Measurements from ENCODE around the gene UBE2O. TPM values are rescaled to one million over a fixed set of nuclear protein-coding genes. Genes with fewer than 3 reads are reported as not detected.

The UBE2O gene
- total and polyA plus RNA-seq, 2 donors (not counting 3 experiments of a cell fraction or from before 2014, with no cell fraction given) = 13.9 to 34.1 TPM

- Histone ChIP-seq H3K4me1 (ENCODE audit: control insufficient read depth, extremely low read depth, insufficient read depth, low read length) (peaks cover 3% of the 10 kb centered on the region), H2AFZ (ENCODE audit: low read depth, low read length) (no peak overlapping the region), H3K27ac (ENCODE audit: insufficient read depth, low read depth, low read length) (no peak overlapping the region), H3K9me3 (replicated peaks; ENCODE audit: control insufficient read depth, insufficient read depth, low read length) (no peaks in the 10 kb centered on the region), H3K9me1 (replicated peaks; ENCODE audit: control insufficient read depth, extremely low read depth, insufficient read depth, low read length) (no peaks in the 10 kb centered on the region), H3K27me3 (ENCODE audit: control insufficient read depth in 2 of 2, insufficient read depth in 2 of 2, low read length in 2 of 2) (no peaks in the 10 kb centered on the region), H3K79me2 (ENCODE audit: control insufficient read depth, insufficient read depth, low read length) (no peaks in the 10 kb centered on the region), H3K4me2 (ENCODE audit: insufficient read depth, low read length) (no peak overlapping the region), H3K4me3 (replicated peaks in 1 of 3; ENCODE audit: insufficient read depth in 1 of 3, low read depth in 1 of 3, low read length in 3 of 3) (no peak overlapping the region), H3K9ac (replicated peaks; ENCODE audit: extremely low read depth, insufficient read depth, low read length) (no peak overlapping the region), H4K20me1 (replicated peaks; ENCODE audit: control insufficient read depth, extremely low read depth, insufficient read depth, low read length) (no peaks in the 10 kb centered on the region), H3K36me3 (ENCODE audit: control insufficient read depth in 2 of 2, extremely low read depth in 1 of 2, insufficient read depth in 2 of 2, low read length in 2 of 2) (peaks cover 0 to 11% of the 10 kb centered on the region in 2 experiments)
- no TSS peak for BruUV-seq (replicated peaks)
- TF ChIP-seq, protein P1, sequence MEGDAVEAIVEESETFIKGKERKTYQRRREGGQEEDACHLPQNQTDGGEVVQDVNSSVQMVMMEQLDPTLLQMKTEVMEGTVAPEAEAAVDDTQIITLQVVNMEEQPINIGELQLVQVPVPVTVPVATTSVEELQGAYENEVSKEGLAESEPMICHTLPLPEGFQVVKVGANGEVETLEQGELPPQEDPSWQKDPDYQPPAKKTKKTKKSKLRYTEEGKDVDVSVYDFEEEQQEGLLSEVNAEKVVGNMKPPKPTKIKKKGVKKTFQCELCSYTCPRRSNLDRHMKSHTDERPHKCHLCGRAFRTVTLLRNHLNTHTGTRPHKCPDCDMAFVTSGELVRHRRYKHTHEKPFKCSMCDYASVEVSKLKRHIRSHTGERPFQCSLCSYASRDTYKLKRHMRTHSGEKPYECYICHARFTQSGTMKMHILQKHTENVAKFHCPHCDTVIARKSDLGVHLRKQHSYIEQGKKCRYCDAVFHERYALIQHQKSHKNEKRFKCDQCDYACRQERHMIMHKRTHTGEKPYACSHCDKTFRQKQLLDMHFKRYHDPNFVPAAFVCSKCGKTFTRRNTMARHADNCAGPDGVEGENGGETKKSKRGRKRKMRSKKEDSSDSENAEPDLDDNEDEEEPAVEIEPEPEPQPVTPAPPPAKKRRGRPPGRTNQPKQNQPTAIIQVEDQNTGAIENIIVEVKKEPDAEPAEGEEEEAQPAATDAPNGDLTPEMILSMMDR (IDR thresholded peaks at IDR 0.05; ENCODE audit: extremely low read depth in 1 of 2, insufficient read depth in 1 of 2, low read depth in 1 of 2, low read length in 2 of 2) = peak in 1 of 2 donors; percentile 44
- no peak for TF ChIP-seq POLR2A (IDR thresholded peaks at IDR 0.05; ENCODE audit: low read depth, low read length)
- dilution Hi-C loops (cut with MboI; ENCODE audit: extremely low pct_ligation_motif_present, low sequenced_read_pairs) (no loop called here), intact Hi-C loops (cut with micrococcal nuclease) (no loop called here)
- ChIA-PET CTCF (interaction anchor here (0.6 to 1.4 kb wide), 3 partner anchors 26 to 61 kb away, joined by 3 to 4 read pairs (median 3); no protein-coding TSS in a partner anchor), POLR2A (no interaction called here)
- DNase-seq (ENCODE audit: low read depth, low spot score) (no peak), FAIRE-seq (peak; percentile 53)
These were observed 20.6 kb upstream of the UBE2O start for GRCh38 chr17:76473541-76473985.

DNA sequence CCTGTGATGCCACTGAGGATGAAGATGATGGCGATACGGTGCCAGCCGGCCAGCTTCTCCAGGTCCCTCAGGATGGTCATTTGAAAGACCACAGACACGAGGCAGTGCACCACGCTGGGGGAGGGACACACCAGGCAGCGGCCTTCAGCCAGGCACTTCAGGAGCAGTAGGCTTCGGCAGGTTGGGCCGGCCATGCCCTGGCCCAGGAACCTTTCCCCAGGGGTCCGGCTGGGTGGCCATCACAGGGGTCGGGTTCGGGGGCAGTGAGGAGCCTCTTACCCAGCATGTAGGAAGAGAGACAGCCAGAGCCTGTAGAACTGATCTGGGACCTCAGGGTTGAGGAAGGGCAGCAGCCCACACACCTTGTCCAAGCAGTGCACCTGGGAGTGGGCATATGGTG, 19.8 kb upstream of the UBE2O start:
- dilution Hi-C loops (cut with MboI; ENCODE audit: extremely low pct_ligation_motif_present, low sequenced_read_pairs) = no loop called here
- no peaks in the 10 kb centered on the region for H3K27me3 ChIP-seq (ENCODE audit: control insufficient read depth in 2 of 2, insufficient read depth in 2 of 2, low read length in 2 of 2)
- H3K9me1 ChIP-seq (replicated peaks; ENCODE audit: control insufficient read depth, extremely low read depth, insufficient read depth, low read length) = no peaks in the 10 kb centered on the region
- no peak for FAIRE-seq
- no peak for DNase-seq (ENCODE audit: low read depth, low spot score)
- TF ChIP-seq MYC (IDR thresholded peaks at IDR 0.05; ENCODE audit: low read depth, low read length) = no peak
- no peak for TF ChIP-seq FOS (IDR thresholded peaks at IDR 0.05; ENCODE audit: borderline replicate concordance, insufficient read depth, low read length)
- no peak for TF ChIP-seq EZH2 (IDR thresholded peaks at IDR 0.05; ENCODE audit: borderline replicate concordance, low read depth, low read length, severe bottlenecking)
- no peak for TF ChIP-seq MAX (IDR thresholded peaks at IDR 0.05; ENCODE audit: insufficient read depth, insufficient read length)
- no peak for TF ChIP-seq GATA2 (IDR thresholded peaks at IDR 0.05; ENCODE audit: insufficient read depth, insufficient read length, low read depth, low read length)
- TF ChIP-seq POLR2A (IDR thresholded peaks at IDR 0.05; ENCODE audit: low read depth, low read length) = no peak
- TF ChIP-seq, protein P1 (IDR thresholded peaks at IDR 0.05; ENCODE audit: extremely low read depth in 1 of 2, insufficient read depth in 1 of 2, low read depth in 1 of 2, low read length in 2 of 2) = no peak
- intact Hi-C loops (cut with micrococcal nuclease) = no loop called here
- no peak overlapping the region for H3K4me2 ChIP-seq (ENCODE audit: insufficient read depth, low read length)
- H3K27ac ChIP-seq (ENCODE audit: insufficient read depth, low read depth, low read length) = no peak overlapping the region
- H3K36me3 ChIP-seq (ENCODE audit: control insufficient read depth in 2 of 2, extremely low read depth in 1 of 2, insufficient read depth in 2 of 2, low read length in 2 of 2) = peaks cover 0 to 11% of the 10 kb centered on the region in 2 experiments
- POLR2A ChIA-PET = no interaction called here
- no peaks in the 10 kb centered on the region for H3K9me3 ChIP-seq (replicated peaks; ENCODE audit: control insufficient read depth, insufficient read depth, low read length)
- H3K4me1 ChIP-seq (ENCODE audit: control insufficient read depth, extremely low read depth, insufficient read depth, low read length) = peaks cover 1% of the 10 kb centered on the region
- no peak overlapping the region for H2AFZ ChIP-seq (ENCODE audit: low read depth, low read length)
- H3K4me3 ChIP-seq (replicated peaks in 1 of 3; ENCODE audit: insufficient read depth in 1 of 3, low read depth in 1 of 3, low read length in 3 of 3) = no peak overlapping the region
- BruUV-seq (replicated peaks) = no TSS peak
- CTCF ChIA-PET = interaction anchor here (0.6 to 0.8 kb wide), 2 partner anchors 27 to 33 kb away, joined by 3 to 4 read pairs; no protein-coding TSS in a partner anchor
- H4K20me1 ChIP-seq (replicated peaks; ENCODE audit: control insufficient read depth, extremely low read depth, insufficient read depth, low read length) = no peaks in the 10 kb centered on the region
- no peak overlapping the region for H3K9ac ChIP-seq (replicated peaks; ENCODE audit: extremely low read depth, insufficient read depth, low read length)
- no peaks in the 10 kb centered on the region for H3K79me2 ChIP-seq (ENCODE audit: control insufficient read depth, insufficient read depth, low read length)
